Activated T-cell treated with anti-CD3 and anti-CD28 coated beads for 4 hours (primary cell): ENCODE measurements around the gene CLEC4F.
A peak's percentile ranks its signal among the peaks of the same experiment; 100 is the strongest.
"Not testable (repeated sequence)": the region's sequence is repeated elsewhere in the genome, so short reads cannot be mapped to it uniquely, and the experiment has no call there.

Experiments used
- DNase-seq: peaks from one replicate; pipeline ENCODE4 v3.0.0-alpha.2; 2020

Gene CLEC4F

GRCh38 chr2:70826696-70827350 is 6.4 kb upstream of the CLEC4F start:
- DNase-seq: no peak

GRCh38 chr2:70823249-70823648 is 2.9 kb upstream of the CLEC4F start:
- DNase-seq: no peak

- no peak for DNase-seq
These were observed 2.4 kb upstream of the CLEC4F start for GRCh38 chr2:70822843-70823242.

GRCh38 chr2:70817284-70817954 is 3.0 kb downstream of the CLEC4F start:
- no peak for DNase-seq

- DNase-seq: no peak
These were observed 3.7 kb downstream of the CLEC4F start for GRCh38 chr2:70816726-70817125.

- no peak for DNase-seq
These were observed 11.1 kb downstream of the CLEC4F start for GRCh38 chr2:70808983-70809958.

GRCh38 chr2:70807828-70808118 is 12.6 kb downstream of the CLEC4F start:
- DNase-seq: no peak

GRCh38 chr2:70807102-70807827 is 13.1 kb downstream of the CLEC4F start:
- no peak for DNase-seq

- no peak for DNase-seq
These were observed 13.8 kb downstream of the CLEC4F start for GRCh38 chr2:70806620-70807019.

- DNase-seq: no peak
These were observed 14.4 kb downstream of the CLEC4F start for GRCh38 chr2:70806013-70806412.

- DNase-seq: no peak
These were observed 18.7 kb downstream of the CLEC4F start for GRCh38 chr2:70801607-70802263.

GRCh38 chr2:70799706-70800105 is 20.7 kb downstream of the CLEC4F start:
- DNase-seq: no peak

GRCh38 chr2:70797996-70798395 is 22.4 kb downstream of the CLEC4F start:
- not testable (repeated sequence) for DNase-seq

- no peak for DNase-seq
These were observed 22.9 kb downstream of the CLEC4F start for GRCh38 chr2:70797506-70797905.

- DNase-seq: no peak
These were observed 24.1 kb downstream of the CLEC4F start for GRCh38 chr2:70796262-70796661.

- DNase-seq: no peak
These were observed 25.0 kb downstream of the CLEC4F start for GRCh38 chr2:70795164-70795995.

- no peak for DNase-seq
These were observed 26.9 kb downstream of the CLEC4F start for GRCh38 chr2:70793450-70793849.

- no peak for DNase-seq
These were observed 30.1 kb downstream of the CLEC4F start, which contains the start of gene FIGLA for GRCh38 chr2:70790136-70790828. FIGLA (minus strand) TSS chr2:70790643; CDS start chr2:70790638, 5 bp downstream.

GRCh38 chr2:70789304-70790135 is 30.9 kb downstream of the CLEC4F start:
- DNase-seq: peak; percentile 61
